ENCODE results near the gene FLRT2. TPM values are rescaled to one million over a fixed set of nuclear protein-coding genes. Genes with fewer than 3 reads are reported as not detected.

FLRT2 gene
- total RNA-seq, 1 experiment from 2014 or later, result 0.07 TPM

- Histone ChIP-seq H2AFZ (ENCODE audit: low read length) (no peak overlapping the region), H3K4me1 (ENCODE audit: insufficient read depth, low read length) (no peaks in the 10 kb centered on the region), H3K36me3 (ENCODE audit: low read depth, low read length) (no peaks in the 10 kb centered on the region), H3K9ac (ENCODE audit: low read length) (no peak overlapping the region), H3K27me3 (ENCODE audit: low read length) (no peaks in the 10 kb centered on the region), H3K9me3 (ENCODE audit: low read length) (no peaks in the 10 kb centered on the region), H3K4me3 (ENCODE audit: low read length) (no peak overlapping the region), H3K79me2 (ENCODE audit: low read length) (no peaks in the 10 kb centered on the region), H3K4me2 (ENCODE audit: low read length) (no peak overlapping the region), H3F3A (ENCODE audit: low read length, unreplicated experiment) (no peaks in the 10 kb centered on the region), H3K9me2 (replicated peaks; ENCODE audit: low read length) (no peaks in the 10 kb centered on the region), H4K20me1 (ENCODE audit: low read length) (no peaks in the 10 kb centered on the region), H3K27ac (ENCODE audit: low read length) (no peak overlapping the region)
- TF ChIP-seq EZH2phosphoT487 (IDR thresholded peaks at IDR 0.05; ENCODE audit: borderline replicate concordance, low read length) (no peak), CTCF (conservative IDR thresholded peaks at IDR 0.05; ENCODE audit: low read depth, low read length) (no peak), EZH2 (IDR thresholded peaks at IDR 0.05; ENCODE audit: low read length, unreplicated experiment) (no peak)
- intact Hi-C loops (cut with micrococcal nuclease), result no loop called here
- no TSS peak for BruUV-seq (replicated peaks)
- no peak for ATAC-seq
- peak; percentile 11 for DNase-seq
- ChIA-PET POLR2A (ENCODE audit: unreplicated experiment) (no interaction called here), CTCF (no interaction called here)
Measured at GRCh38 chr14:85595981-85596380, 66.0 kb downstream of the FLRT2 start.

GRCh38 chr14:85596562-85596961 lies 66.6 kb downstream of the FLRT2 start:
- H2AFZ ChIP-seq (ENCODE audit: low read length), result no peak overlapping the region
- DNase-seq, result no peak
- no peaks in the 10 kb centered on the region for H3K79me2 ChIP-seq (ENCODE audit: low read length)
- H3K4me2 ChIP-seq (ENCODE audit: low read length), result no peak overlapping the region
- no peak overlapping the region for H3K9ac ChIP-seq (ENCODE audit: low read length)
- no TSS peak for BruUV-seq (replicated peaks)
- no peak for TF ChIP-seq EZH2phosphoT487 (IDR thresholded peaks at IDR 0.05; ENCODE audit: borderline replicate concordance, low read length)
- TF ChIP-seq CTCF (conservative IDR thresholded peaks at IDR 0.05; ENCODE audit: low read depth, low read length), result no peak
- TF ChIP-seq EZH2 (IDR thresholded peaks at IDR 0.05; ENCODE audit: low read length, unreplicated experiment), result no peak
- ATAC-seq, result no peak
- CTCF ChIA-PET, result no interaction called here
- no peaks in the 10 kb centered on the region for H4K20me1 ChIP-seq (ENCODE audit: low read length)
- H3K4me3 ChIP-seq (ENCODE audit: low read length), result no peak overlapping the region
- no peak overlapping the region for H3K27ac ChIP-seq (ENCODE audit: low read length)
- intact Hi-C loops (cut with micrococcal nuclease), result no loop called here
- H3K9me2 ChIP-seq (replicated peaks; ENCODE audit: low read length), result no peaks in the 10 kb centered on the region
- no peaks in the 10 kb centered on the region for H3K36me3 ChIP-seq (ENCODE audit: low read depth, low read length)
- H3K4me1 ChIP-seq (ENCODE audit: insufficient read depth, low read length), result no peaks in the 10 kb centered on the region
- H3F3A ChIP-seq (ENCODE audit: low read length, unreplicated experiment), result no peaks in the 10 kb centered on the region
- POLR2A ChIA-PET (ENCODE audit: unreplicated experiment), result no interaction called here
- no peaks in the 10 kb centered on the region for H3K27me3 ChIP-seq (ENCODE audit: low read length)
- no peaks in the 10 kb centered on the region for H3K9me3 ChIP-seq (ENCODE audit: low read length)

GRCh38 chr14:85597701-85598100 lies 67.8 kb downstream of the FLRT2 start:
- DNase-seq (no peak), ATAC-seq (no peak)
- H3K9me2 ChIP-seq (replicated peaks; ENCODE audit: low read length), result no peaks in the 10 kb centered on the region
- H3K4me3 ChIP-seq (ENCODE audit: low read length), result no peak overlapping the region
- TF ChIP-seq EZH2phosphoT487 (IDR thresholded peaks at IDR 0.05; ENCODE audit: borderline replicate concordance, low read length), result no peak
- no peak for TF ChIP-seq CTCF (conservative IDR thresholded peaks at IDR 0.05; ENCODE audit: low read depth, low read length)
- TF ChIP-seq EZH2 (IDR thresholded peaks at IDR 0.05; ENCODE audit: low read length, unreplicated experiment), result no peak
- BruUV-seq (replicated peaks), result no TSS peak
- no peak overlapping the region for H3K27ac ChIP-seq (ENCODE audit: low read length)
- POLR2A ChIA-PET (ENCODE audit: unreplicated experiment), result no interaction called here
- no peak overlapping the region for H2AFZ ChIP-seq (ENCODE audit: low read length)
- H3K27me3 ChIP-seq (ENCODE audit: low read length), result no peaks in the 10 kb centered on the region
- intact Hi-C loops (cut with micrococcal nuclease), result no loop called here
- no peaks in the 10 kb centered on the region for H3K79me2 ChIP-seq (ENCODE audit: low read length)
- CTCF ChIA-PET, result no interaction called here
- H3K9me3 ChIP-seq (ENCODE audit: low read length), result 0 out of 2 replicates have a peak, but pooled peaks cover 3% of the 10 kb centered on the region
- no peaks in the 10 kb centered on the region for H3F3A ChIP-seq (ENCODE audit: low read length, unreplicated experiment)
- no peaks in the 10 kb centered on the region for H3K4me1 ChIP-seq (ENCODE audit: insufficient read depth, low read length)
- no peaks in the 10 kb centered on the region for H4K20me1 ChIP-seq (ENCODE audit: low read length)
- H3K4me2 ChIP-seq (ENCODE audit: low read length), result no peak overlapping the region
- no peak overlapping the region for H3K9ac ChIP-seq (ENCODE audit: low read length)
- no peaks in the 10 kb centered on the region for H3K36me3 ChIP-seq (ENCODE audit: low read depth, low read length)

Measured in PC-3 (cell line).